Measurements from ENCODE around the gene TSC22D1.

TSC22D1 gene

DNA sequence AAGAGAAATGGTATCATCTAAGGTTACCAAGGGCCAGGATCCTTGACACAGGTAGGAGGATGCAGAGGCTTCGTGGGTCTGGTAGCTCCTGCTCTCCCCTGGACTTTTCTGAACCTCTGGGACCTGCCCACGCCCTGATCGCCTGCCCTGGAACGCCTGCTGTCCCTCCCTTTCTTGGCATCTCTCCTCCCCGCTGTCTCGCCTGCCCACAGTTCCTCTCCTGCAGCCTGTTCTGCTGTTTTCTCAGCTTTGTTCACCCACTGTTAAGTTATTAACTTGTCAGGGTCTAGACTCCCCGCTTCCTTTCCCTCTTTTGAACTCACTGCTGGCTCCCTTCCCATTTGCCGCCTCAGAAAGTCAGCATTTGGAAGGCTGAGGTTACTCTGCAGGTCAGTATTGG lies 182.7 kb downstream of the TSC22D1 start:
- peak; percentile 74 for DNase-seq (ENCODE audit: low read depth)
- H3K4me3 ChIP-seq (ENCODE audit: low read length), result no peak overlapping the region
- TF ChIP-seq, protein P1, sequence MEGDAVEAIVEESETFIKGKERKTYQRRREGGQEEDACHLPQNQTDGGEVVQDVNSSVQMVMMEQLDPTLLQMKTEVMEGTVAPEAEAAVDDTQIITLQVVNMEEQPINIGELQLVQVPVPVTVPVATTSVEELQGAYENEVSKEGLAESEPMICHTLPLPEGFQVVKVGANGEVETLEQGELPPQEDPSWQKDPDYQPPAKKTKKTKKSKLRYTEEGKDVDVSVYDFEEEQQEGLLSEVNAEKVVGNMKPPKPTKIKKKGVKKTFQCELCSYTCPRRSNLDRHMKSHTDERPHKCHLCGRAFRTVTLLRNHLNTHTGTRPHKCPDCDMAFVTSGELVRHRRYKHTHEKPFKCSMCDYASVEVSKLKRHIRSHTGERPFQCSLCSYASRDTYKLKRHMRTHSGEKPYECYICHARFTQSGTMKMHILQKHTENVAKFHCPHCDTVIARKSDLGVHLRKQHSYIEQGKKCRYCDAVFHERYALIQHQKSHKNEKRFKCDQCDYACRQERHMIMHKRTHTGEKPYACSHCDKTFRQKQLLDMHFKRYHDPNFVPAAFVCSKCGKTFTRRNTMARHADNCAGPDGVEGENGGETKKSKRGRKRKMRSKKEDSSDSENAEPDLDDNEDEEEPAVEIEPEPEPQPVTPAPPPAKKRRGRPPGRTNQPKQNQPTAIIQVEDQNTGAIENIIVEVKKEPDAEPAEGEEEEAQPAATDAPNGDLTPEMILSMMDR (conservative IDR thresholded peaks at IDR 0.05; ENCODE audit: low read depth, low read length), result no peak

DNA sequence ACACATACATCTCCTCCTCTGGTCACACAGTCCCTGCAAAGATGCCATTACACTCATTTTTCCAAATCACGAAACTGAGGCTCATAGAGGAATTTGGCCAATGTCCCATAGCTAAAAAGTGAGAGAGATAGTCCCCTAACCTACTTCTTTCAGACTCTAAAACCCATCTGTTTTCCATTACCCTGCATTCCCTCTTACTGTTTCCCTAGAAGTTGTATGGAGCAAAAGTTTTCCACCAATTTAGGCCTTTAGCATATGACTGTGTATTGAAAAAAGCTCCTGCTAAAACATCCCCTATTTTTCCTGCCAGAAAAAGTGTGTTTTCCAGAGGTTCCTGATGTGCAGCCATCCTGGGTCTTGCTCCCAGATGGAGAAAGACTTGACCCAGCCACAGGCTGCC lies 186.3 kb downstream of the TSC22D1 start:
- H3K4me3 ChIP-seq (ENCODE audit: low read length), result no peak overlapping the region
- DNase-seq (ENCODE audit: low read depth), result no peak
- TF ChIP-seq, protein P1 (conservative IDR thresholded peaks at IDR 0.05; ENCODE audit: low read depth, low read length), result no peak

DNA sequence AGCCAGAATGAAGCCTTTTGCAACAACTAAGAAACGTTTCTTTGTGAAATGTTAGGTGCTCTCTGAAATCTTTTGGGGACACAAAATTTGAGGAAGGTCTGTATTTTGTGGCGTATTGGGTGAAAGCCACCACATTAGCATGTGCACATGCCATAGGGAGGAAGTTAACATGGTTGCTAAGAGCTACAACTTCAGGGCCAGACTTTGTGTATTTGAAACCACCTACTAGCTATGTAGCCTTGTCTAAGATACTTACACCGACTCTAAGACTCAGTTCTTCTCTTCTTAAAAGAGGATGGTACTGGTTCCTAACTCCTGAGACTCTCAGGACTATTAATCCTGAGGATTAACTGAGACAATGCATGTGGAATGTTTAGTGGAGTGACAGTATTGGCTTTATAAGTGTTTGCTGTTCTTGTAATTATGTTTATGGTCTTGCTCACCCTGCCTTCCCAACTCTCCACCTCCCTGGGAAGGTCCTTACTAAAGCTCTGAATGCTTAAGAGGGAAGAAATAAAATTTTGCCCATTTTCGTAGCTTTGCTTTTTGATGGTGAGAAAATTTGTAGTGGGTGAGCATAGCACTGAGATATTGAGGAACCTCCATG lies 187.0 kb downstream of the TSC22D1 start:
- H3K4me3 ChIP-seq (ENCODE audit: low read length), result no peak overlapping the region
- no peak for DNase-seq (ENCODE audit: low read depth)
- TF ChIP-seq, protein P1 (conservative IDR thresholded peaks at IDR 0.05; ENCODE audit: low read depth, low read length), result no peak

DNA sequence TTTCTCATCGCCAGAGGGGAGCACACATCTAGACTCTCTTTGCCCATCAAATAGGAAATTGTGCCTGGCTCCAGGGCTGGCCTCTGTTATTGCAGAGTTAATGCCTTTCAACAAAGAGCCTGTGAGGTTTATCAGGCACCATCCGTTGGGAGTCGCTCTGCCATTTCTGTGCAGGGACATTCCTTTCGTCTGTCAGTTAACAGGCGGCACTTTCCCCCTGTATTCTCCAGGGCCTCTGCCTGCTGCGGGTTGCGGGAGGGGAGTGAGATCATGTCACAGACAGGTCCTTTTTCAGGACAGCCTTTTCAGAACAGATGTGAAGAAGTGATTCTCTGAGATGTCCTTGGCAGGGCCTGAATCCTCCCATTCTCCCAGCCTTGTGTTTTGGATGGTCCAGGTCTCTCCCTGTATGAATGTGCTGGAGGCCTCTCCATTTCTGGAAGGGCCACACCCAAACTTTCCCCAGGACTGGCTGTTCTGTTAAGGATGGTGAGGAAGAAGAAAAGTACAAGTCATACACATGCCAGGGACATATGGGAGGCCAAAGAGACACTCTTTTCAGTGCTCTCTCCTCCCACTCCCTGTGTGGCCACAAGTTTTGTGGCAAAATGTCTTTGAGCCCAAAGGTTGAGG lies 187.6 kb downstream of the TSC22D1 start:
- no peak overlapping the region for H3K4me3 ChIP-seq (ENCODE audit: low read length)
- no peak for DNase-seq (ENCODE audit: low read depth)
- TF ChIP-seq, protein P1 (conservative IDR thresholded peaks at IDR 0.05; ENCODE audit: low read depth, low read length), result no peak

DNA sequence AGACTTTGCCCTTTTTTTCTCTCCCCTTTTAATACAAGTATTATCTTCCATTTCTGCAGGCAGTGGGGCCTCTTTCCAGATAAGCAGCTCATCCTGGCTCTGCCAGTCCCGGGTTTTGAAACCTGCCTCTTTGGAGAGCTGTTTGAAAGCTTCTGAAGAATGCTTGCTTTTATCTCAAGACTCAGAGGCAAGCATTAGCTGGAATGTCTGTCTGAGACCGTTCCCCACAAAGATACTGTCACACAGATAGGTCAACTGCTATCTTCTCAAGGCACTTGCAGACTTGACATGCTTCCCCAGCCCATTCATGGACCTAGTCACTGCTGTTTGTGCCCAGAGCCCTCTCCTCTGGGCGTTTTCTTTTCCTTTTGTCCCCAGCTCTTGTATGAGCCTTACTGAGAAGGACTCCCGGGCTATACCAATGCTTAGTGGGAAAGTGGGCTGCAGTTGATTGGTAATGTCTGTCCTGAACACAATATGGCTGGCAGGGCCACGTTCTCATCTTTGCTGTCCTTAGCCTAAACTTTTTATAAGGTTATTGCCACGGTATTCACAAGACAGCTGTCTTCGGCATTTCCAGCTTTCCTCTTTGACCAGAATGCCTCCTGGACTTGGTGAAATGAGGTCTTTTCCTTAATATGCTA lies 189.1 kb downstream of the TSC22D1 start:
- TF ChIP-seq, protein P1 (conservative IDR thresholded peaks at IDR 0.05; ENCODE audit: low read depth, low read length), result no peak
- no peak overlapping the region for H3K4me3 ChIP-seq (ENCODE audit: low read length)
- DNase-seq (ENCODE audit: low read depth), result no peak

DNA sequence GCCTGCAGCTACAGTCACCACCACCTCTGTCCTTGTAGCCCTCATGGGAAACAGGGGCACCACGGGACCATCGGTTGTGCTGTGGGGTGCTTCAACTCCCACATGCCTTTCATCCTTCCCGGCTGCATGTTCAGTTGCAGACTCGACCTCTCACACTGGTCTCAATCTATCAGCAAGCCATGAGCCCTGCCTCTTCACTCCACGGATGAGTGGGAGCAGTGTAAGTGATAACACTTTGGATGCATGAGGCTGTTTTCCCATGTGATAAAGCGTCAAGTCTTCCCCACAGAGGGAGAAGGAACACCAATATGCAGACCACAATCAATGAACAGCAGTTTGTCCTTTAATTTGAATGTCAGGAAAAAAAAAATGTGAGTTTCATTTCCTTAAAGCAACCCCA lies 190.3 kb downstream of the TSC22D1 start:
- TF ChIP-seq, protein P1 (conservative IDR thresholded peaks at IDR 0.05; ENCODE audit: low read depth, low read length), result no peak
- no peak for DNase-seq (ENCODE audit: low read depth)
- H3K4me3 ChIP-seq (ENCODE audit: low read length), result no peak overlapping the region

DNA sequence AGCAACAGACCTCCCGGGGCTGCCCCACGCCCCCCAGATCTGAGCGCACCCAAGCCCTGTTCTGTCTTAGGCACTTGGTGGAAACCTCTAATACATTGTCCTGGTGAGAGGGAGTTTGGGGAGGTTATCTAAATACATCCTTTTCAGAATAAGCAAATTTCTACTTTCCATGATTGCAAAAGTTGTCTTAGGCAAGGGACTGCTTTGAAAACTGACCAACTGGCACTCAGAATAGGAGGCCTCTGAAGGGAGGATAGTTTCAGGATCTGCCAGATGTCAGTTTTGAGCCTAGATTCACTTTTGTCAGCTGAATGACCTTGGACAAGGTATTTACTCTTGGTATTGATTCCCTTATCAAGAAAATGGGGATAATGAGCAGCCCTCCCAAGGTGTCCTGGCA lies 190.7 kb downstream of the TSC22D1 start:
- H3K4me3 ChIP-seq (ENCODE audit: low read length), result no peak overlapping the region
- no peak for DNase-seq (ENCODE audit: low read depth)
- TF ChIP-seq, protein P1 (conservative IDR thresholded peaks at IDR 0.05; ENCODE audit: low read depth, low read length), result no peak

All from retinal pigment epithelial cell (primary cell).